Measurements from ENCODE around the gene NFASC.

DNA sequence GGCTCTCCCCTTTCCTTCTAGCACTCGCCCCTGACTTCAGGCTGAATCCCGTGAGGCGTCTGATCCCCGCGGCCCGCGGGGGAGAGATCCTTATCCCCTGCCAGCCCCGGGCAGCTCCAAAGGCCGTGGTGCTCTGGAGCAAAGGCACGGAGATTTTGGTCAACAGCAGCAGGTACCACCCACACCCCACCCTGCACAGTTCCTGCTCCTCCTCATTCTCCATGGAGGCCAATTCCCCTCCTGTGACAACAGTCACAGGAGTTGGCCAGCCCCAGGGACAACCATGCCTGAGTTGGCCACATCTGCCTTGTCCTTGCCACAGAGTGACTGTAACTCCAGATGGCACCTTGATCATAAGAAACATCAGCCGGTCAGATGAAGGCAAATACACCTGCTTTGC is 193.6 kb downstream of the NFASC start:
- TF ChIP-seq EZH2phosphoT487 (IDR thresholded peaks at IDR 0.05; ENCODE audit: borderline replicate concordance, low read length), result no peak
- TF ChIP-seq, protein P1, sequence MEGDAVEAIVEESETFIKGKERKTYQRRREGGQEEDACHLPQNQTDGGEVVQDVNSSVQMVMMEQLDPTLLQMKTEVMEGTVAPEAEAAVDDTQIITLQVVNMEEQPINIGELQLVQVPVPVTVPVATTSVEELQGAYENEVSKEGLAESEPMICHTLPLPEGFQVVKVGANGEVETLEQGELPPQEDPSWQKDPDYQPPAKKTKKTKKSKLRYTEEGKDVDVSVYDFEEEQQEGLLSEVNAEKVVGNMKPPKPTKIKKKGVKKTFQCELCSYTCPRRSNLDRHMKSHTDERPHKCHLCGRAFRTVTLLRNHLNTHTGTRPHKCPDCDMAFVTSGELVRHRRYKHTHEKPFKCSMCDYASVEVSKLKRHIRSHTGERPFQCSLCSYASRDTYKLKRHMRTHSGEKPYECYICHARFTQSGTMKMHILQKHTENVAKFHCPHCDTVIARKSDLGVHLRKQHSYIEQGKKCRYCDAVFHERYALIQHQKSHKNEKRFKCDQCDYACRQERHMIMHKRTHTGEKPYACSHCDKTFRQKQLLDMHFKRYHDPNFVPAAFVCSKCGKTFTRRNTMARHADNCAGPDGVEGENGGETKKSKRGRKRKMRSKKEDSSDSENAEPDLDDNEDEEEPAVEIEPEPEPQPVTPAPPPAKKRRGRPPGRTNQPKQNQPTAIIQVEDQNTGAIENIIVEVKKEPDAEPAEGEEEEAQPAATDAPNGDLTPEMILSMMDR (IDR thresholded peaks at IDR 0.05; ENCODE audit: low read depth, low read length, poor library complexity, severe bottlenecking), result no peak
